Endodermal cell (in vitro differentiated cells): ENCODE data around the gene ECE1. TPM values are rescaled to one million over a fixed set of nuclear protein-coding genes. Genes with fewer than 3 reads are reported as not detected.
"Not testable (repeated sequence)": the region's sequence is repeated elsewhere in the genome, so short reads cannot be mapped to it uniquely, and the experiment has no call there.

ENCODE experiments used
- DNase-seq: peaks from one replicate; pipeline ENCODE4 v3.0.0-alpha.2; 2017
- H3K27ac ChIP-seq: 2 replicates; pipeline ENCODE4 v1.5.1; 2013; ENCODE audit warnings: mild to moderate bottlenecking, low read depth, low read length, moderate library complexity
- H3K27me3 ChIP-seq: 2 replicates; pipeline ENCODE4 v1.6.1; 2013; ENCODE audit warnings: mild to moderate bottlenecking, low read length, moderate library complexity; ENCODE audit not compliant: insufficient read depth, control insufficient read depth, poor library complexity, severe bottlenecking
- H3K36me3 ChIP-seq: 2 replicates; pipeline ENCODE4 v1.7.0; 2013; ENCODE audit warnings: mild to moderate bottlenecking, low read length, moderate library complexity; ENCODE audit not compliant: control insufficient read depth, insufficient read depth
- H3K4me1 ChIP-seq: one replicate; pipeline ENCODE4 v1.7.0; 2013; ENCODE audit warnings: low read length; ENCODE audit not compliant: control insufficient read depth, insufficient read depth
- H3K4me3 ChIP-seq: 2 replicates; pipeline ENCODE4 v1.5.1; 2013; ENCODE audit warnings: mild to moderate bottlenecking, low read length, moderate library complexity
- H3K9ac ChIP-seq: 2 replicates; pipeline ENCODE4 v1.6.1; 2013; ENCODE audit warnings: mild to moderate bottlenecking, low read length, moderate library complexity; ENCODE audit not compliant: poor library complexity, severe bottlenecking; ENCODE audit errors: extremely low read depth
- H3K9me3 ChIP-seq: 2 replicates; pipeline ENCODE4 v1.6.1; 2013; ENCODE audit warnings: mild to moderate bottlenecking, low read length, moderate library complexity; ENCODE audit not compliant: control insufficient read depth
- H3K27ac Mint-ChIP-seq: 2 replicates; pipeline ENCODE4 v1.8.0; 2020; ENCODE audit warnings: mixed read lengths
- H3K27me3 Mint-ChIP-seq: 2 replicates; pipeline ENCODE4 v1.8.0; 2021; ENCODE audit warnings: mild to moderate bottlenecking, mixed read lengths; ENCODE audit not compliant: insufficient read depth
- H3K36me3 Mint-ChIP-seq: 2 replicates; pipeline ENCODE4 v1.8.0; 2020; ENCODE audit warnings: low read depth, mixed read lengths
- H3K4me1 Mint-ChIP-seq: 2 replicates; pipeline ENCODE4 v1.8.0; 2020; ENCODE audit warnings: mixed read lengths
- H3K4me3 Mint-ChIP-seq: 2 replicates; pipeline ENCODE4 v1.8.0; 2020; ENCODE audit warnings: mild to moderate bottlenecking, moderate library complexity, mixed read lengths
- H3K9me3 Mint-ChIP-seq: 2 replicates; pipeline ENCODE4 v1.8.0; 2020; ENCODE audit warnings: mild to moderate bottlenecking, mixed read lengths
- WGBS, 2 experiments: methylation state at CpG; one replicate each; pipeline versions ENCODE4 v1.1.5 to v1.1.7; 2013; ENCODE audit warnings: missing lambda C conversion rate in 2 of 2, mixed read lengths in 1 of 2; ENCODE audit not compliant: insufficient coverage in 1 of 2, insufficient read length in 1 of 2; 5-methylcytosine and 5-hydroxymethylcytosine counted together
- total RNA-seq, 2 donors: library from RNA; stranded (reverse); fragmentation: NEBNext Ultra II Directional in 1 of 2; extraction: Animal tissue kit (Norgen Biotek cat#: 25700) in 1 of 2; gene quantifications; 2 replicates in 1 of 2; 3 replicates in 1 of 2; pipeline ENCODE4 v1.2.1, GENCODE V29; 2021
- TF ChIP-seq, protein P1 (sequence below): fragments of 200-600 bp; sonication (generic); conservative IDR thresholded peaks from 2 replicates; pipeline ENCODE4 v1.5.0; 2021; ENCODE audit warnings: antibody characterized with exemption, mild to moderate bottlenecking

The ECE1 gene
- total RNA-seq, 2 donors from 2014 or later = 47.8 to 57.9 TPM

DNA sequence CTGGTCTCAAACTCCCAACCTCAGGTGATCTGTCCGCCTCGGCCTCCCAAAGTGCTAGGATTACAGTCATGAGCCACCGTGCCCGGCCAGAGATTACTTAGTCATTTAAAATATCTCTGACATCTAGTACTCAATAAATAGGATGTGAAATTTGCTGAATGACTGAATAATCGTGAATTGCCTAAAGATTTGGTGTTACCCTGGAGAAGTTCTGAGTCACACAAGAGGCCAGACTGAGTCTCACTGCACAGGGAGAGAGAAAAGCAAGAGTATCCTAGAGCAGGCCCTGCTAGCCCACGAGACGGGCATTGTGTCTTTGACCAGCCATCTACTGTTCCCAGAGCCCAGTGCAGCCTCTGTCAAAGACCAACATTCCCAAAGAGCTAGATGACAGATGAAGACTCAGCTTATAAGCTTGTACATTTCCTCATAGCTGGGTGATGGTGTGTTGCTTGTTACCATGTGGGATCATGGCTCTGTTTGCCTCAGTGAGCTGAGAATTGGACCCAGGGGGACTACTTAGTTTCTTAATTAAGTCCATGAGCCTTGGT lies 108.0 kb downstream of the ECE1 start:
- Mint-ChIP-seq H3K4me1 (no peaks in the 10 kb centered on the region), H3K27ac (no peak overlapping the region), H3K4me3 (no peak overlapping the region), H3K9me3 (no peaks in the 10 kb centered on the region), H3K36me3 (no peaks in the 10 kb centered on the region), H3K27me3 (peaks cover 28% of the 10 kb centered on the region)
- Histone ChIP-seq H3K4me1 (no peaks in the 10 kb centered on the region), H3K36me3 (no peaks in the 10 kb centered on the region), H3K27me3 (peaks cover under 1% of the 10 kb centered on the region), H3K4me3 (no peak overlapping the region), H3K27ac (no peak overlapping the region), H3K9me3 (no peaks in the 10 kb centered on the region), H3K9ac (no peak overlapping the region)
- WGBS, 2 experiments = 94 to 100% methylated on average over 1 to 7 of the region's 7 CpGs
- no peak for DNase-seq
- TF ChIP-seq, protein P1, sequence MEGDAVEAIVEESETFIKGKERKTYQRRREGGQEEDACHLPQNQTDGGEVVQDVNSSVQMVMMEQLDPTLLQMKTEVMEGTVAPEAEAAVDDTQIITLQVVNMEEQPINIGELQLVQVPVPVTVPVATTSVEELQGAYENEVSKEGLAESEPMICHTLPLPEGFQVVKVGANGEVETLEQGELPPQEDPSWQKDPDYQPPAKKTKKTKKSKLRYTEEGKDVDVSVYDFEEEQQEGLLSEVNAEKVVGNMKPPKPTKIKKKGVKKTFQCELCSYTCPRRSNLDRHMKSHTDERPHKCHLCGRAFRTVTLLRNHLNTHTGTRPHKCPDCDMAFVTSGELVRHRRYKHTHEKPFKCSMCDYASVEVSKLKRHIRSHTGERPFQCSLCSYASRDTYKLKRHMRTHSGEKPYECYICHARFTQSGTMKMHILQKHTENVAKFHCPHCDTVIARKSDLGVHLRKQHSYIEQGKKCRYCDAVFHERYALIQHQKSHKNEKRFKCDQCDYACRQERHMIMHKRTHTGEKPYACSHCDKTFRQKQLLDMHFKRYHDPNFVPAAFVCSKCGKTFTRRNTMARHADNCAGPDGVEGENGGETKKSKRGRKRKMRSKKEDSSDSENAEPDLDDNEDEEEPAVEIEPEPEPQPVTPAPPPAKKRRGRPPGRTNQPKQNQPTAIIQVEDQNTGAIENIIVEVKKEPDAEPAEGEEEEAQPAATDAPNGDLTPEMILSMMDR = no peak

DNA sequence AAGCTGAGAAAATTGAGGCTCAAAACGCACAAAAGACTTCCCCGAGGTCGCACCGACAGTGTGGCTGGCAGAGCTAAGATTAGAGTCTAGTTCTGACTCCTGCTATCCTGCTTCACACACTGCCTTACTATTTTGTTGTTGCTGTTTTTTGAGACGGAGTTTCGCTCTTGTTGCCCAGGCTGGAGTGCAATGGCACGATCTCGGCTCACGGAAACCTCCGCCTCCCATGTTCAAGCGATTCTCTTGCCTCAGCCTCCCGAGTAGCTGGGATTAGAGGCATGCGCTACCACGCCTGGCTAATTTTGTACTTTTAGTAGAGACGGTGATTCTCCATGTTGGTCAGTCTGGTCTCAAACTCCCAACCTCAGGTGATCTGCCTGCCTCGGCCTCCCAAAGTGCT lies 112.0 kb downstream of the ECE1 start:
- H3K36me3 ChIP-seq, H3K27ac Mint-ChIP-seq, H3K27ac ChIP-seq, H3K36me3 Mint-ChIP-seq, H3K4me3 Mint-ChIP-seq, H3K9me3 Mint-ChIP-seq, H3K9me3 ChIP-seq, H3K4me1 ChIP-seq, H3K4me3 ChIP-seq, DNase-seq, H3K9ac ChIP-seq, H3K27me3 ChIP-seq: not testable (repeated sequence)
- H3K27me3 Mint-ChIP-seq = peaks cover 10% of the 10 kb centered on the region
- H3K4me1 Mint-ChIP-seq = peaks cover 14% of the 10 kb centered on the region
- WGBS, 2 experiments = 89 to 95% methylated on average over 15 to 16 of the region's 16 CpGs

DNA sequence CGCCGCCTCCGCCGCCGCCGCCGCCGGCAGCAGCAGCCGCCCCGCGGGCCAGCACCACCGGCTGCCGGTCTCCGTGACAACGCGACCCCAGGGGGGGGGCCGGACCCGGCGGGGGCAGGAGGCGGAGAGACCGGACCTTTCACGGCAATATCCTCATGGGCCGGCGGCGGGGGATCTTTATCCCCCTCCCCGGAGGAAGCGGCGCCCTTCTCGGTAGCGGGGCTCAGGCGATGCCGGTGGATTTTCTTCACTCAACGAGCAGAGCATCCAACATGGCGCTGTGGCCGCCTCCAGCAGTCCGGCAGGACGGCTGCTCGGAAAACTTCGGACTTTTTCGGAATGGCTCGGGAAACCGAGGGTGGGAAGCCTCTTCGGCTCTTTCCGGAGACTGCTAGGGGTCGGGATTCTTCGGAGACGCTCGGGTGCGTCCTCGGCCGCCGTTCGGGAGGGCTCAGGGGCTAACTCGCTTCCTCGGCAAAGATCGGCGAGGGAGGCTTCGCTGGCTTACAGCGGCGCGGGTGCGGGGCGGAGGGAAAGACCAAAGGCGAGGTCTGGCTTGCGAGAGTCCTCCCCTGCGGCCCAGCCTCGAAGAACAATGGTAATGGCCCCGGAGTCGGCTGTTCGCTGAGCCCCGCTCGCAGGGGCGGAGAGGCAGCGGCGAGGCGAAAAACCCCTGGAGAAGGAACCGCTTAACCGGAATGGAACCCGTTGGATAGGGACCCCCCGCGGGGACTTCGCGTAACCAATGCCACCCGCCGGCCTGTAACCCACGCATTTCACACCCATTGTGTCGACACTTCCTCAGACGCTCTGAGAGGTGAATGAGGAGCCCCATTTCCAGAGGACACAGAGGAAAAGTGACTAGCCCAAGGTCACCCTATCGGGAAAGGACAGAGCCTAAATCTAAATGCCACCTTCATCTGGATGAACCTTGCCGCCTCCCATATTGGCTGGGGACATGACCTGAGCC lies 113.4 kb downstream of the ECE1 start, which contains the start of gene EIF4G3:
Gene EIF4G3, minus strand, starts transcription at position 312 of the 970 bp plus-strand sequence. CDS start 174,155 bp downstream, outside the sequence.
- H3K36me3 Mint-ChIP-seq = peaks cover 6% of the 10 kb centered on the region
- Histone ChIP-seq H3K9me3 (no peaks in the 10 kb centered on the region), H3K4me3 (peak within 1 kb of the TSS; percentile 89), H3K9ac (peak within 1 kb of the TSS; percentile 86), H3K27ac (peak within 1 kb of the TSS; percentile 98), H3K36me3 (no peaks in the 10 kb centered on the region), H3K4me1 (no peaks in the 10 kb centered on the region), H3K27me3 (no peaks in the 10 kb centered on the region)
- peak within 1 kb of the TSS; percentile 92 for H3K27ac Mint-ChIP-seq
- peaks cover 18% of the 10 kb centered on the region for H3K4me1 Mint-ChIP-seq
- TF ChIP-seq, protein P1 = no peak
- no peaks in the 10 kb centered on the region for H3K27me3 Mint-ChIP-seq
- 3 to 7% methylated on average over 36 to 90 of the region's 90 CpGs for WGBS, 2 experiments
- H3K4me3 Mint-ChIP-seq = peak within 1 kb of the TSS; percentile 86
- no peaks in the 10 kb centered on the region for H3K9me3 Mint-ChIP-seq
- DNase-seq = peak; percentile 100
